Skeletal muscle cell (primary cell): ENCODE measurements around the gene PPIG.

Source experiments
- DNase-seq: peaks from one replicate; pipeline ENCODE4 v3.0.0-alpha.2; 2010; ENCODE audit warnings: low read depth
- H3K4me3 ChIP-seq: 2 replicates; pipeline ENCODE4 v1.5.1; 2011; ENCODE audit warnings: low read depth, mild to moderate bottlenecking, control low read depth, low read length, moderate library complexity

The PPIG gene

GRCh38 chr2:169690958-169691357 is 106.8 kb downstream of the PPIG start:
- no peak for DNase-seq
- no peak overlapping the region for H3K4me3 ChIP-seq
